D721Med (cell line): ENCODE measurements around the gene ZBTB7C.

Experiments
- DNase-seq: peaks from one replicate; pipeline ENCODE4 v3.0.0; 2011; ENCODE audit warnings: low spot score; ENCODE audit not compliant: insufficient read length
- FAIRE-seq: peaks from 2 replicates; lab custom pipeline; 2011; peaks lifted over from hg19 to GRCh38; lab: Jason Lieb, UNC
- TF ChIP-seq, protein P1 (sequence below): IDR thresholded peaks from 2 replicates; pipeline ENCODE4 v1.5.1; 2012; ENCODE audit warnings: mild to moderate bottlenecking, control low read depth; ENCODE audit not compliant: insufficient read depth; ENCODE audit errors: missing control alignments

The ZBTB7C gene

DNA sequence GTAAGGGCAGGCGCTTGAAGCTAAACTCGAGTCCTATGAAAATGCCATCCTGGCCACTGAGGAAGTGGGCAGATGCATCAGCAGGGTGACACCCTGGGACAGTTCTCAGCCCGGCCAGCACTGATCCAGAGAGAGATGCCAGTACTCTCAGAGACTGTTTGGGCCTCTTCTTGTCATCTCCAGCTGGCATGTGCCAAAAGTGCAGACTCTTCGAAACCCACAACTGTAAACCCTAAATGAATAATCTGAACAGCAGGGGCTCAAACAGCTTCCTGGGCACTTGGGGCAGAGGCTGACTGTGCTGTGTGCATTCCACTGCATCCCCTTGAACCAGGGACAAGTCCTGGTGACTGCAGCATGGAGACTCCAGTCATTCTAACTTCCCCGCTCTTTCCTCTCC lies 274.6 kb downstream of the ZBTB7C start:
- DNase-seq (no peak), FAIRE-seq (no peak)
- TF ChIP-seq, protein P1, sequence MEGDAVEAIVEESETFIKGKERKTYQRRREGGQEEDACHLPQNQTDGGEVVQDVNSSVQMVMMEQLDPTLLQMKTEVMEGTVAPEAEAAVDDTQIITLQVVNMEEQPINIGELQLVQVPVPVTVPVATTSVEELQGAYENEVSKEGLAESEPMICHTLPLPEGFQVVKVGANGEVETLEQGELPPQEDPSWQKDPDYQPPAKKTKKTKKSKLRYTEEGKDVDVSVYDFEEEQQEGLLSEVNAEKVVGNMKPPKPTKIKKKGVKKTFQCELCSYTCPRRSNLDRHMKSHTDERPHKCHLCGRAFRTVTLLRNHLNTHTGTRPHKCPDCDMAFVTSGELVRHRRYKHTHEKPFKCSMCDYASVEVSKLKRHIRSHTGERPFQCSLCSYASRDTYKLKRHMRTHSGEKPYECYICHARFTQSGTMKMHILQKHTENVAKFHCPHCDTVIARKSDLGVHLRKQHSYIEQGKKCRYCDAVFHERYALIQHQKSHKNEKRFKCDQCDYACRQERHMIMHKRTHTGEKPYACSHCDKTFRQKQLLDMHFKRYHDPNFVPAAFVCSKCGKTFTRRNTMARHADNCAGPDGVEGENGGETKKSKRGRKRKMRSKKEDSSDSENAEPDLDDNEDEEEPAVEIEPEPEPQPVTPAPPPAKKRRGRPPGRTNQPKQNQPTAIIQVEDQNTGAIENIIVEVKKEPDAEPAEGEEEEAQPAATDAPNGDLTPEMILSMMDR, result no peak

- DNase-seq, result no peak
- TF ChIP-seq, protein P1, result no peak
- no peak for FAIRE-seq
Measured at GRCh38 chr18:48133671-48134251, 275.4 kb downstream of the ZBTB7C start.

- FAIRE-seq, result no peak
- TF ChIP-seq, protein P1, result no peak
- DNase-seq, result no peak
Measured at GRCh38 chr18:48132797-48133655, 276.2 kb downstream of the ZBTB7C start.

DNA sequence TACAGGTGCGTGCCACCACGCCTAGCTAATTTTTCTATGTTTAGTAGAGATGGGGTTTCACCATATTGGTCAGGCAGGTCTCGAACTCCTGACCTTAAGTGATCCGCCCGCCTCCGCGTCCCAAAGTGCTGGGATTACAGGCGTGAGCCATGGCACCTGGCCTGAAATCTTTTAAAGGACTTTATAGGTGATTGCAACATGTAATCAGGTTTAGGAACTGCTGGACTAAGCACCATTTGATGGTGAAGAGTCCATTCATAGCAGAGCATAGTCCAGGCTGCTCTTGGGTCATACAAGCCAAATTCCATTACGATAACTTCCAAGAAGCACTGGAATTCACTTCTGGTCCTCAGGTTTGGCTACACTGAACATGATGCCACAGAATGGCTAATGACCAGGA lies 278.1 kb downstream of the ZBTB7C start:
- TF ChIP-seq, protein P1, result no peak
- DNase-seq (no peak), FAIRE-seq (no peak)

DNA sequence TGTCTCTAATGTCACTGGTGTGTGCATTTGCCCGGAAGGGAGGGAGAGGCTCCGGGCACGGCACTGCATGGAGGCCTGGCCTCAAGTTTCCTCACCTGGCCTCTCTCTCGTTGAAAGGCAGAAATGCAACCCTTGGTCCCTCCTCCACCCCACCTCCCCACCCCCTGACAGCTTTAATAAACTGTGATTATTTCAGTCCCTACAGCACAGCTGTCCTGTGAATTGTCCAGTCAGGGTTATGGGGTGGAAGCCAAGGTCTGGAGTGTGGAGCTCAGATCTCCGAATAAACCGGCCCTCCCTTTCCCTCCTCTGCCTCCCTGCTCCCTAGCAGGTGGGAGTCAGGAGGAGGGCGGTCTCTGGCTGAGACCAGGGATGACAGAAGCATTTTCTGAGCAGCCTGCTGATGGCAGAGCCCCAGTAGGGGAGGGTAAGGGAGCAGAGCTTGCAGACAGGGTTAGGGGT lies 279.5 kb downstream of the ZBTB7C start:
- FAIRE-seq, result no peak
- TF ChIP-seq, protein P1, result no peak
- DNase-seq, result no peak

DNA sequence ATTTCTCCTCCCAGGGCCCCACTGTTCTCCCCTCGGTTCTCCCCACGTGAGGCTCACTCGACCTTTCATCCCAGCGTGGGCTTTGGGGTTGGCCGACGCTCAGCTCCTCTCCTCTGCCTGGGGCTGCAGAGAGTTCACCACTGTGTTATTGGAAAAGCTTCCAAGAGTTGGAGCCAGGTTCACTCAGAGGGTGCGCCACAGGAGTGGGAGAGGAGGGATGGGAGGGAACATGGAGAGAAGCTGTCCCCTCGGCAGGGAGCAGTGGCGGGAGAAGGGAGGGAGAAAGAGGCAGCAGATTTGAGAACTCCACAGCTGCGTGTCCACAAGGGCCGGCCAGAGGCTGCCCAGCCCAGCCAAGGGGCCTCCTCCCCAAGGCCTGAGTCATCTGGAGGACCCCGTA lies 281.6 kb downstream of the ZBTB7C start:
- TF ChIP-seq, protein P1, result no peak
- DNase-seq (no peak), FAIRE-seq (no peak)

DNA sequence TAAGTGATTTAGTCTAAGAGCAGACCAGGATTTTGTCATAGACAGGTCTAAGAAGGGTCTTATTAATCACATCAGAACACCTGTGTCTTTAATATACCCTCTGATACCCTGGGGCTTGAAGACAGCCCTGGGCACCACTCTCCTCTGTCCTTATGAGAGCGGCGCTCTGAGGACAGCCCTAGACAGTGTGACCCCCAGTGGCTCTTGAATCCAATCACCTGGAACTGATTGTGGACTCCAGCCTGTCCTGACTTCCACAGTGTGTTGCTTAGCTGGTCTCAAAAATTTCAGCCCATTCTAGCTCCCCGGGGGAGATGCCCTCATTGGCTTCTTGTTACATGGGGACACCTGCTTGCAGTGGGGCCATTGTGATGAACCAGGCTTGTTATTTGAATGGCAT lies 282.9 kb downstream of the ZBTB7C start:
- TF ChIP-seq, protein P1, result no peak
- FAIRE-seq (no peak), DNase-seq (no peak)
